ENCODE measurements around the gene DISC1.
"Not testable (repeated sequence)": the region's sequence is repeated elsewhere in the genome, so short reads cannot be mapped to it uniquely, and the experiment has no call there.

DISC1 gene

DNA sequence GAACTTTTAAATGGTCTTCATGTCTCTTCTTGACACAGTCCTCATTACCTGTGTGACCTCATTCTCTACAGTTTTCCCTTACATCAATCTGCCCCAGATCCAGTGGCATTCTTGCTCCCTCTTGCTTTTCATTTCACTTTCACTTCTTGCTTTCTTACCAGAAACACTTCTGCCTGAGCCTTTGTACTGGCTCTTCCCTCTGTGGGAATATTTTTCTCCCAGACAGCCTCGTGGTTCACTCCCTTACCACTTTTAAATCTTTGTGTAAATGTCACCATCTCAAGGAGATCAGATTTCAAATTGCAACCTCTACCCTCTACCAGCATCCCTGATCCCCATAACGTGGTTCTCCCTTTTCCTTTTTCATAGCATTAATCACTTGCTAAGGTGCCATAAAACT lies 73.2 kb downstream of the DISC1 start:
- DNase-seq (ENCODE audit: low spot score): no peak

DNA sequence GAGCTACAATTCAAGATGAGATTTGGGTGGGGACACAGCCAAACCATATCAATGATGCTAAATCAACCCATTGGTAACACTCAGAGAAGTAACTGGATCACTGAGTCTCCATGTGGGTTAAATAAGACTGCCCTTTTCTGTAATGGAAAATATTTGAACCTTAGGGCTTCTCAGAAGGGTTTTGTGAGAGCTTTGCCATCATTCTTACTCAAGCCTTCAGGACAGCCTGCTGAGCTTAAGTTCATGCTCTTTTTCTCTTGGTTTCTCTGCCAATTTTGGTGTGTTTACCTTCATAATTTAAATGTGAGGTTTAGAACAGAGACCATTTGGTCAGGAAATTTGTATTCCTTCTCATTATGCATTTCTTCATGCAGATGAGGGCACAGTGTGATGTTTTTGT lies 74.7 kb downstream of the DISC1 start:
- DNase-seq (ENCODE audit: low spot score): no peak

DNA sequence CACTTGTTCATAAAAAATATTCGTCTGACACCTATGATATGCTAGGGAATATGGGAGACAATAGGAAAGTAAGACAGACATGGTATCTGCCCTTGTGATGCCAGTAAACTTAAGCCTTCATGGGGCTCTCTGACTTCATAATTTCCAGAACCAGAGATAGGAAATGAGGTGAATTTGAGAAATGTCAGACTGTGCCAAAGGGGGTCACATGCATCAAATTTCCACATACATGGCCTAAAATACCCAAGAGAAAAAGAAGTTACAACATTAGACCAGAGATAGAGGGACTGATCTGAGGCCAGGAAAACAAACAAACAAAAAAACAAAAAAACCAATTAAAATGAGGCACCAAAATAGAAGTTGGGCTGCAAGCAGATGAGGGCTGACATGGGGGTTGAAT lies 75.7 kb downstream of the DISC1 start:
- no peak for DNase-seq (ENCODE audit: low spot score)

- DNase-seq (ENCODE audit: low spot score): no peak
Measured at GRCh38 chr1:231702804-231703203, 76.2 kb downstream of the DISC1 start.

- no peak for DNase-seq (ENCODE audit: low spot score)
Measured at GRCh38 chr1:231705806-231706760, 79.5 kb downstream of the DISC1 start.

DNA sequence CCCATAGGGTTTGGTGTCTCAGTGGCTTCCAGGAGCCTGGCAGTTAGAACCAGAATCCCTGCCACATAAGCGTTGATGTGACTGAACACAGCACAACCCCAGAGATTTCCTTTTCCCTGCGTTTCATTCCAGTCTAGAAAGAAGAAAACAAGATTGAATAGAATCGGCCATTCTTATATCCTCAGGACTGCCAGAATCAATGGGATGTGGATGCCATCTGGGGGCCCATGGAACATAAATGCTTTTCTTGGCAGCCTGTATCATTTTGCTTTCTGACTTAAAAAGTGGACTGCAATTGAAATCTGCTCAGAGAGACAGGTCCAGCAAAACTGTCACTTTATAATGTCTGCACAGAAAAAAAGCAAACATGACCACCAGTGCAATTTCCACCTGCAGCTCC lies 80.3 kb downstream of the DISC1 start:
- DNase-seq (ENCODE audit: low spot score): no peak

- DNase-seq (ENCODE audit: low spot score): no peak
Measured at GRCh38 chr1:231707407-231707806, 80.8 kb downstream of the DISC1 start.

GRCh38 chr1:231708394-231708793 lies 81.8 kb downstream of the DISC1 start:
- DNase-seq (ENCODE audit: low spot score): no peak

DNA sequence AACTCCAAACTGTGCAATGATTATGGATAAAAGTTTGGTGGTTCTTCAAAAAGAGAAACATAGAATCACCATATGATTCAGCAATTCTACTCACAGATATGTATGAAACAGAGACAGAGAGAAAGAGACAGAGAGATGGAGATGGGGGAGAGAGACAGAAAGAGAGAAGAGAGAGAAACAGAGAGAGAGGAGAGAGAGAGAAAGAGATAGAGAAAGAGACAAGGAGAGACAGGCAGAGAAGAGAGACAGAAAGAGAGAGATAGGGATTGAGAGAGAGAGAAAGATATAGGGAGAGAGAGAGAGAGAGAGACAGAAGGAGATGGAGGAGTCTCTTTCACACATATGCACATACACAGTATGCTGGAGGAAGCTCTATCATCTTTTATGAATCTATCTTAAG lies 87.8 kb downstream of the DISC1 start:
- DNase-seq (ENCODE audit: low spot score): no peak

- no peak for DNase-seq (ENCODE audit: low spot score)
Measured at GRCh38 chr1:231715816-231716722, 89.5 kb downstream of the DISC1 start.

DNA sequence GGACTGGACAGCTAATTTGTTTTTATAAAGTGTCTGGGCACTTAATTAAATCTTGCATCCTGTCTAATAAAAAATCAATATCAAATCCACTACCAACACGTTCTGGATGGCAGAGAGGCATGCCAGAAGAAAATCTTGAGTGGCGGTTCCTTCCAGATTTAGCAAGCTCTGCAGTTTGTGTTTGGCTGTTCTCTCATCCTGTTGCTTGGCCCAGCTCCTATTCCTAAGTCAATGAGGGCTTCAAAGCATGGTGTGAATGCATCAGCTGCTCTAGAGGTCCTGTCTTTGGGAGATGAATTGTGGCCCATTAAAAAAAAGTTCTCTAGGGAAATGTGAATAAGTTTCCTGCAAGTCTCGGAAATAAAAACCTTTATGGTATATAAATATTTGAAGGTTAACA lies 90.3 kb downstream of the DISC1 start:
- DNase-seq (ENCODE audit: low spot score): no peak

GRCh38 chr1:231719485-231720183 lies 93.0 kb downstream of the DISC1 start:
- DNase-seq (ENCODE audit: low spot score): no peak

- DNase-seq (ENCODE audit: low spot score): no peak
Measured at GRCh38 chr1:231720652-231721325, 94.2 kb downstream of the DISC1 start.

- no peak for DNase-seq (ENCODE audit: low spot score)
Measured at GRCh38 chr1:231721436-231721835, 94.8 kb downstream of the DISC1 start.

DNA sequence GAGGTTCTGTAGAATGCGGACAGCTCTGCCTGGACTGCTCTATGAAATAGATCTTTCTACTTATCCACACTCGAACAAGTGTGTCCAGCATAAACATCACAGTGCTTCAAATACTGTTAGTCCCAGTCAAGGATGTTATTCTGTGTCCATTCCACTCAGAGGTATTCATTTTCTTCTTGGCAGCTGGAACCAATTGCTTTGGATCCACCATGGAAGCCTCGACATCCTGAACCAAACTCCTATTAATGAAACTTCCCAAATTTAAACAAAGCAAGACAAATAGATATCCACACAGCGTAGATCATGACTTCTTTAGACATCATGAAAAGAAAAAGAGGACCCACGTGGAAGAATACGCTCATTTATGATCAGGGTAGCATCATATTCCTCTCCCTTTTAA lies 95.8 kb downstream of the DISC1 start:
- no peak for DNase-seq (ENCODE audit: low spot score)

DNA sequence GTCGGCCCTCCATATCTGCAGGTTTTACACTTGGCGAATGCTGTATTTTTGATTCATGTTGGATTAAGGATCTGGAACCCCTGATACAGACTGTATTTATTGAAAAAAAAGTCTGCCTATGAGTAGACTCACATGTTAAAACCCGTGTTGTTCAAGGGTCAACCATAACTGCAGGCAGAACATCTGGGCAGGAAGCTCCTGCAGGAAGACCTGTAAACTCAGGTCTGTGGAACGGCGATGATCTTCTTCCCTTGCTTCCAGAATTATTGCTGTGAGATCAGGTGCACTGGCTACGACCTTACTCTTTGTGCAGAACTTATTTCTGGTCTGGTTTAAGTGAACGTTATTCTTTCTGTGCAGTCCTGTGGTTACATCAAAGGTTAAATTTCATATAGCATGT lies 96.6 kb downstream of the DISC1 start:
- no peak for DNase-seq (ENCODE audit: low spot score)

- DNase-seq (ENCODE audit: low spot score): no peak
Measured at GRCh38 chr1:231724041-231724440, 97.5 kb downstream of the DISC1 start.

DNA sequence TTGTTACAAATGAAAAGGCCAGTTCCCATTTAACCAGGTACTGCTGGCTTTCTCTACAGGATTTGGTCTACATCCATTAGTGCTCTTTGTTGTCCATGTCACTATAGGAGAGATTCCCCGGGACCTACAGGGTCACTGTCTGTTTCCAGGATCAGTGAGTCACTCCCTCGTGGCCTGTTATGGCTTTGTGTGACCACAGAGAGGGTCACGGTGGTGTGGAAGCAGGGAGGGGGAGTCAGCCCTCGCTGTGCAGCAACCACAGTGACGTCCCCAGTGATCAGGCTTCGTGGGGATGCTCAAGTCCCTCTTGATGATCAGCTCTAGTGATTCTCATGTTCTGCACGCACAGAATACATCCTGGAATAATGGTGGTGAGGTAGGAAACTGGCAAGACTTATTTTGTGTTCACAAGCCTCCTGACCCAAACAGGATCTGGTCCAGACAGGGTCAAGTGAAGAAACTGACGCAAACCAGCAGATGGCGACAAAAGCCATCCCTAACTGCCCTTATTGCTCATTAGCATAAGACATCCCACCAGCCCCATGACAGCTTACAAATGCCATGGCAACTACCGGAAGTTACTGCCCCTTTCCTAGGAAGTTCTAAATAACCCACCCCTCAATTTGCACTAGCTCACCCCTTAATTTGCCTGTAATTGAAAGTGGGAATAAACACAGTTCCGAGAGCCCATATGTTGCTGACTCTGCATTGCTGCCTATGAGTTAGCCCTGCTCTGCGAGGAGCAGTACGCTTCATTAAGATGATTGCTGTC lies 98.5 kb downstream of the DISC1 start:
- peak; percentile 30 for DNase-seq (ENCODE audit: low spot score)

- DNase-seq (ENCODE audit: low spot score): no peak
Measured at GRCh38 chr1:231727171-231727570, 100.6 kb downstream of the DISC1 start.

DNA sequence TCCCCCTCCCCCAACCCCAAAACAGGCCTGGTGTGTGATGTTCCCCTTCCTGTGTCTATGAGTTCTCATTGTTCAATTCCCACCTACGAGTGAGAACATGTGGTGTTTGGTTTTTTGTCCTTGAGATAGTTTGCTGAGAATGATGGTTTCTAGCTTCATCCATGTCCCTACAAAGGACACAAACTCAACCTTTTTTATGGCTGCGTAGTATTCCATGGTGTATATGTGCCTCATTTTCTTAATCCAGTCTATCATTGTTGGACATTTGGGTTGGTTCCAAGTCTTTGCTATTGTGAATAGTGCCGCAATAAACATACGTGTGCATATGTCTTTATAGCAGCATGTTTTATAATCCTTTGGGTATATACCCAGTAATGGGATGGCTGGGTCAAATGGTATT lies 102.4 kb downstream of the DISC1 start:
- DNase-seq (ENCODE audit: low spot score): not testable (repeated sequence)

DNA sequence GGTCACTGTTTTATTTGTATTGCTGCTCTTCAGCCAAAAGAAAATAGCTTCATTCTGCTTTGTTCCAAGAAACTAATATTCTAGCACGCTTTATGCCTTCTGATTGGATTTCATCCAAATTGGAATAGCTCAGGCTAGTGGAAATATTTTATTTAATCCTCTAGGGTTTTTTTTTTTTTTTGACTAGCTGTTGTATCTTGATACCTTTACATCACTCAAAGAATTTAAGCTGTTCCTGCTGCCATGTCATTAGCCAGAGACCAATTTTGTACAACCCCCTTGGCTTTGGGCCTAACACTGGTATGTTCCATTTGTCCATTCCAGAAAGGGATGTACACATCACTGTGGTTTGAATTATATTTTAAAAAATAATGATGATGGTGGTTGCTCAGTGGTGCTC lies 103.0 kb downstream of the DISC1 start:
- DNase-seq (ENCODE audit: low spot score): no peak

Data from activated CD4-positive, alpha-beta T cell treated with anti-CD3 and anti-CD28 coated beads, Interleukin-2, Interleukin-4, amounts not matched to agents 100 ng/mL and 50 ng/mL, durations not matched to agents 16 hours and 8 hours (primary cell).